ENCODE data around the gene MAML2.

The MAML2 gene

GRCh38 chr11:96054870-96055705 lies 287.9 kb downstream of the MAML2 start:
- DNase-seq, result no peak

- no peak for DNase-seq
Observed at GRCh38 chr11:96052921-96053651, 289.9 kb downstream of the MAML2 start.

GRCh38 chr11:96051820-96052219 lies 291.2 kb downstream of the MAML2 start:
- DNase-seq, result no peak

GRCh38 chr11:96050435-96051182 lies 292.4 kb downstream of the MAML2 start:
- no peak for DNase-seq

- DNase-seq, result no peak
Observed at GRCh38 chr11:96049426-96049825, 293.6 kb downstream of the MAML2 start.

GRCh38 chr11:96045622-96046456 lies 297.2 kb downstream of the MAML2 start:
- DNase-seq, result no peak

- no peak for DNase-seq
Observed at GRCh38 chr11:96044747-96045146, 298.2 kb downstream of the MAML2 start.

- no peak for DNase-seq
Observed at GRCh38 chr11:96044311-96044710, 298.7 kb downstream of the MAML2 start.

- no peak for DNase-seq
Observed at GRCh38 chr11:96043291-96043690, 299.7 kb downstream of the MAML2 start.

DNA sequence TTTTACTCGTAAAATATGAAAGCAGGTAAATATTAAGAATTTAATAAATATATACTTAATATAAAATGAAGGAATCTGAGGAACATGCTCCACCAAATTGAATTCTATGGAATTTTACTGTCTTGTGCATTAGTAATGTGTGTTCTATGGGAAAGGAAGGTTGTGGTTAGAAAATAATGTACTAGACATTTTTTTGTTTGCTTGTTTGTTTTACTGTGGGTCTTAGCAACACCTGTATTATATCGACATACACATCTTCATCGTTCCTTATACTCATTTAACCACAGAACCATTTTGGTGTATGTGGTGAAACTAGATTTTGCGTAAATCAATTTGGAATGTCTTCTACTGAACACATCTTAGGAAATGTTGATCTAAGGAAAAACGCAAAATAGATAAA lies 304.9 kb downstream of the MAML2 start:
- DNase-seq, result no peak

- DNase-seq, result no peak
Observed at GRCh38 chr11:96037405-96037949, 305.5 kb downstream of the MAML2 start.

GRCh38 chr11:96036863-96037262 lies 306.1 kb downstream of the MAML2 start:
- DNase-seq, result no peak

GRCh38 chr11:96035740-96036078 lies 307.3 kb downstream of the MAML2 start:
- no peak for DNase-seq

GRCh38 chr11:96035031-96035739 lies 307.8 kb downstream of the MAML2 start:
- DNase-seq, result no peak

DNA sequence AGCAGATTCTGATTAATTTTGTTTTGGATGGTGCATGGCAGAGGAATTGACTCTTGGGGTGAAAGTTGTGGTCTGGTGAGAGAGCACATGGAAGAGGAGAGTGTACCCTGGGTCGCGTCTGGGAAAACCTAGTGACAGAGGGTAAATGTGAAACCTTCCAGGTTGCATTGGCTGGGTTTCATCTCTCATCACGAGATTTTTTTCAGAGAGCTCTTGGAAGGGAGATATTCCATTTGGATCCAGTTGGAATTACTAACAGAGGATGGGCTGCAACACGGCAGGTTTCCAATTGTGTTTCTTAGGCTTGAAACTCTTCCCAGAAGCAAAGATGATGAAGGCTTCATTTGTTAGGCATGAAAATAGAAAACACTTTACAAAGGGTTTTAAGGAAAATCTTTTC lies 309.4 kb downstream of the MAML2 start:
- no peak for DNase-seq

GRCh38 chr11:96033095-96033494 lies 309.9 kb downstream of the MAML2 start:
- no peak for DNase-seq

- no peak for DNase-seq
Observed at GRCh38 chr11:96028746-96029145, 314.2 kb downstream of the MAML2 start.

DNA sequence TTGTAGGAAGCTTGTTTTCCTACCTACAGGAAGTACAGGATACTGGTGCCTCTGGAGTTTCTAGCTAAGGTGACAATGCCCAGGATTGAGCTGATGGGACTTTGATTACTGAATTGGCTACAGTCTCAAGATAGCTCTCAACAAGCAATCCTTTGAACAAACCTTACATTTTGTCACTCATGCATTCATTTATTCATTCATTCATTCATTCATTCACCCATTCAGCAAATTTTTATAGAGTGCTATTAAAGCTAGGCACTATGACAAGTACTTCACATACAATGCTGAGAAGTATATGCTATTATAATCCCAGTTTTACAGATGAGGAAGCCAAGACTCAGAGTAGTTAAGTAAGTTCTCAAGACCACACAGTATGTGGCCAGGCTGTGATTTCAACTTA lies 316.0 kb downstream of the MAML2 start:
- no peak for DNase-seq

DNA sequence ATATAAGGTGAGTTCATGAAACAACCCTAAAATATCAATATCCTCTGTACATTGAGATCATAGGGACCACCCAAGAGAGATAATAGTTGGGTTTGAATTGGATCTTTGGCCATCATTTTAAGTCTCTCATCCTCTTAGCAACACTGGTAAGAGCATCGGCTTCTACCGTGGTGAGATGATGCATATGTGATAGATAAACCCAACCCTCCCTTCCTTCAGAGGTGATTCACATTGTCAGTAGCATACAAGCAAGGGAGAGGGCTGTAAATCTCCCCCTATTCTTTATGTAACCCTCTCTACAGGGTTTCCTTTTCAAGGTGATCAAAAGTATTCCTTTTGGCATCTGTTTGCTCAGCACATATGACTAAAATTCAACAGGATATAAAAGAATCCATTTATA lies 316.7 kb downstream of the MAML2 start:
- no peak for DNase-seq

DNA sequence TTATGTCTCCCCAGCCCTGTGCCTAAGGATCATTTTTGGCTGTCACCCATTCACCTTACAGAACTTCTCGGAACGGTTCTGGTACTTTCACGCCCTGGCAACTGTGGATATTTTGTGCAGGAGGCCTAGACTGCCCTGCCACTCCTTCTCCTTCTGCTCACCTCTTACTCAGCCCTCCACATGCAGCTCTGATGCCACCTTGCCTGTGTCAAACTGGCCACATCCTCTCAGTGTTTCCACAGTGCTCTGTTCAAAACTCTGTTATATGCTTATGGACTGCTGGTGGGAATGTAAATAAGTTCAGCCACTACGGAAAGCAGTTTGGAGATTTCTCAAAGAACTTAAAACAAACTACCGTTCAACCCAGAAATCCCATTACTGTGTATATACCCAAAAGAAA lies 318.3 kb downstream of the MAML2 start:
- no peak for DNase-seq

GRCh38 chr11:96023275-96023674 lies 319.7 kb downstream of the MAML2 start:
- no peak for DNase-seq

Measured in activated naive CD4-positive, alpha-beta T cell treated with anti-CD3 and anti-CD28 coated beads, Interleukin-2, amount 50 U/mL, for 16 hours (primary cell).